Cardiac fibroblast (primary cell): ENCODE measurements around the gene KCNK5.

ENCODE experiments used
- DNase-seq, 2 donors: peaks; one replicate each; pipeline versions ENCODE4 v3.0.0 to v3.0.0-alpha.2; 2010; ENCODE audit warnings: low read depth in 2 of 2
- H3K4me3 ChIP-seq, 2 donors: replicated peaks in 1 of 2; 1 replicate in 1 of 2; 2 replicates in 1 of 2; pipeline ENCODE4 v1.5.1; 2011; ENCODE audit warnings: low read depth in 2 of 2, low read length in 2 of 2, mild to moderate bottlenecking in 2 of 2, moderate library complexity in 1 of 2
- TF ChIP-seq, protein P1 (sequence below): IDR thresholded peaks from one replicate; pipeline ENCODE4 v1.5.1; 2011; ENCODE audit warnings: low read depth, mild to moderate bottlenecking, low read length, inconsistent platforms

Gene KCNK5, protein sequence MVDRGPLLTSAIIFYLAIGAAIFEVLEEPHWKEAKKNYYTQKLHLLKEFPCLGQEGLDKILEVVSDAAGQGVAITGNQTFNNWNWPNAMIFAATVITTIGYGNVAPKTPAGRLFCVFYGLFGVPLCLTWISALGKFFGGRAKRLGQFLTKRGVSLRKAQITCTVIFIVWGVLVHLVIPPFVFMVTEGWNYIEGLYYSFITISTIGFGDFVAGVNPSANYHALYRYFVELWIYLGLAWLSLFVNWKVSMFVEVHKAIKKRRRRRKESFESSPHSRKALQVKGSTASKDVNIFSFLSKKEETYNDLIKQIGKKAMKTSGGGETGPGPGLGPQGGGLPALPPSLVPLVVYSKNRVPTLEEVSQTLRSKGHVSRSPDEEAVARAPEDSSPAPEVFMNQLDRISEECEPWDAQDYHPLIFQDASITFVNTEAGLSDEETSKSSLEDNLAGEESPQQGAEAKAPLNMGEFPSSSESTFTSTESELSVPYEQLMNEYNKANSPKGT

DNA sequence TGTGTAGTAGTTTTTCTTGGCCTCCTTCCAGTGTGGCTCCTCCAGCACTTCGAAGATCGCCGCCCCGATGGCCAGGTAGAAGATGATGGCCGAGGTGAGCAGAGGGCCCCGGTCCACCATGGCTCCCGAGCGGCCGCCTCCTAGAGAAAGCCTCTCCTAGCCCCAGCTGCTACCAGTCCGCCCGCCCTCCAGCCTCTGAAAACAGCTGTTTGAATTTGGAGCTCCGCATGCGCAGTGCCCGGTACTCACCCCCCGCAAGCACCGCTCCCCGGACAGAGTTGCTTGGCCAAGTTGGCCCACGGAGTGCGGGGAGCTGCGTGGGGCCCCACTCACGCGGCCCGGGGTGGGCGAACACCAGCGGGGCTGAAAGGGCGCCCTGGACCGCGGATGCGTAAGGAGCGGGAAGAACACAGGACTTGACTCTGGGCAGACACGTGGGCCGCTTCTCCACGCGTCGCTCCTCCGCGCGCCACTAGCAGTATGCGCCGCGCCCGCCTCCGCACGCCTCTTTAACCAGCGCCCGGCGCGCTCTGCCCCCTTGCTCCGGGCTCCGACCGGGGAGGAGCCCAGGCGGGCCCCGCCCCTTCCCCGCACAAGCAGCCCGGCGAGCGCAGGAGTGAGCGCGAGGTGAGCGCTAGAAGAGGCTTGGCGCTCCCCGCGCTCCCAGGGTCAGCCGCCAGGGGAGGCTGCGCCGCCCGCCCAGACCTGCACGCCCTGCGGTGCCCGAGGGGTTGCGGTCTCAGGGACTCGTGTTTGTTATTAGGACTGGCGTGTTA is at the start of gene KCNK5:
KCNK5 (minus strand) TSS at position 484 of the 776 bp plus-strand sequence; CDS start at position 120, 364 bp downstream.
- TF ChIP-seq, protein P1, sequence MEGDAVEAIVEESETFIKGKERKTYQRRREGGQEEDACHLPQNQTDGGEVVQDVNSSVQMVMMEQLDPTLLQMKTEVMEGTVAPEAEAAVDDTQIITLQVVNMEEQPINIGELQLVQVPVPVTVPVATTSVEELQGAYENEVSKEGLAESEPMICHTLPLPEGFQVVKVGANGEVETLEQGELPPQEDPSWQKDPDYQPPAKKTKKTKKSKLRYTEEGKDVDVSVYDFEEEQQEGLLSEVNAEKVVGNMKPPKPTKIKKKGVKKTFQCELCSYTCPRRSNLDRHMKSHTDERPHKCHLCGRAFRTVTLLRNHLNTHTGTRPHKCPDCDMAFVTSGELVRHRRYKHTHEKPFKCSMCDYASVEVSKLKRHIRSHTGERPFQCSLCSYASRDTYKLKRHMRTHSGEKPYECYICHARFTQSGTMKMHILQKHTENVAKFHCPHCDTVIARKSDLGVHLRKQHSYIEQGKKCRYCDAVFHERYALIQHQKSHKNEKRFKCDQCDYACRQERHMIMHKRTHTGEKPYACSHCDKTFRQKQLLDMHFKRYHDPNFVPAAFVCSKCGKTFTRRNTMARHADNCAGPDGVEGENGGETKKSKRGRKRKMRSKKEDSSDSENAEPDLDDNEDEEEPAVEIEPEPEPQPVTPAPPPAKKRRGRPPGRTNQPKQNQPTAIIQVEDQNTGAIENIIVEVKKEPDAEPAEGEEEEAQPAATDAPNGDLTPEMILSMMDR: no peak
- DNase-seq: peak; percentile 3 to 38
- H3K4me3 ChIP-seq: peak within 1 kb of the TSS; percentile 14 to 35

DNA sequence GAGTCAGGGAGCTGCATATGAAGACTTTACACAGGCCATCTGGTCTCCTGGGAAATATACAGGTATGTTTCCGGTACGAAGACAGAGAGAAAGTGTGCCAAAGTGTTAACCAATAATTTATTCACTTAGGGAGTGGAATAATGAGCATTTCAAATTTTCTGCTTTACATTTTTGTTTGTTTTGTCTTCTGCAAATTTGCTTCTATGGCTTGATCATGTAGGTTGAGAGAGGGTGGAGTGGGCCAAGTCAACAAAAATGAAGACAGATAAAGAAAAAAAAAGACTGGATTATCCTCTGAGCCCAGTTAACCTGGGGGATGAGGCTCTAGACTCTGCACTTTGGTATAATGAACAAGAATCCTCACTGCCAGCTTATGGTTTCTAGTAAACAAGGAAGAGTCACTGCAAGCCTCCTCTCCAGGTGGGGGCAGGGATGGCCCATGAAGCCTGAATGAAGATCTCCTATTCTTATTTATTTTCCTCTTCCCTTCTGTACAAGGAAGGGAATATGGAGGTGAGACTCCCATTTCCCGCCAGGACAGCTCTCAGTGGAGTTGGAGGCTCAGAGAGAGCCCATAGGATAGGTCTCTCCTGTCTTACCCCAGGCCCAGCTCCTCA is 47.2 kb upstream of the KCNK5 start:
- H3K4me3 ChIP-seq: no peak overlapping the region
- TF ChIP-seq, protein P1: no peak
- DNase-seq: no peak

DNA sequence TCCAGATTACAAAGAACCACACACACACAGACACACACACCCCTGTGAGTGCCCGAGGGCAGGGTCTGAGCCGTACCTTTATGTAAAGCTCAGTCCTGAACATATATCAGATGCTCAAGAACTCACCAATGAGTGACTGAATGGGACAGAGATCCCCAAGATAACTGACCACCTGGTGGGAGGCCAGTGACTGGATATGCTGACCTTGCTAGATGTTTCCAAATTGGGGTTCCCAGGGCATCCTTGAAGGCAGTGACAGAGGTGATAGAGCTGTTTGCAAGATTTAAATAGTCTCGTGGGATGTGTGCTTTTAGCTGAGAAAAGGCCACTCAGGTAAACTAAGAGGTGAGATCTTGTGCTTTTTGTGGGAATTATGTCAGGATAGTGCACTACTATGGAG is 45.6 kb upstream of the KCNK5 start:
- TF ChIP-seq, protein P1: no peak
- no peak for DNase-seq
- H3K4me3 ChIP-seq: no peak overlapping the region

DNA sequence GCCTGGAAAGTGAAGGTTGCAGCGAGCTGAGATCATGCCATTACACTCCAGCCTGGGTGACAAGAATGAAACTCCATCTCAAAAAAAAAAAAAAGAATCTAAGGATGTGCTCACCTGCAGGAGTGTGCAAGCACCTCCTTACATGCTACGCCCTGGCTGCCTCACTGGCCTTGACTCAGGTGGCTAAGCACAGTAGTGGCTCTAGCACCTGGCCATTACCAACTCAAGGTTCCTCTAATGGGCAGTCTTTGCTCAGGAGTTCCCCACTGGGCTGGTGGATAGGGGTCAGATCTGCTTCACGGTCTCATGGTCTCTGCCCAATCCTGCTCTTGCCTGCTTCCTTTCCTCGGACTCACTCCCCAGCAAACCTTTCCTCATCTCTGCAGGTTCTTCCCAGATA is 45.2 kb upstream of the KCNK5 start:
- no peak overlapping the region for H3K4me3 ChIP-seq
- TF ChIP-seq, protein P1: no peak
- DNase-seq: no peak

DNA sequence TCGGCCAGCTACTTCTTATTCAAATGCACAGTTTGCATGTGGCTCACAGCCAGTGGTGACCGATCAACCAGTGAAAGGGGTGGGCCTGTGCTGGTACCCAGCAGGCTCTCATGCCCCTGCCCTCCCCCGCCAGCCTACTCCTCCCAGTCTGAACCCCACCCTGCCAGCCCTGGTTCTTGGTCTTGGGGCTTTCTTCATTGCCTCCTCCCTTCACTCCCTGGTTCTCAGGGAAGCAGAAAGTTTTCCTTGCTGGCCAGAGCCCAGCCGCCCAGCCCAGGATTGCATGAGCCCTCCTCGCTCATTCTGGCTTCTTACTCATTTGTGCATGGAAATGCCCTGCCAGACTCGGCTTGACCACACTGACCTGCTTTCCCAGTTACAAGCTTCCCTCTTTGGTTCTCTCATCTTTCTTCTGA is 44.1 kb upstream of the KCNK5 start:
- no peak overlapping the region for H3K4me3 ChIP-seq
- TF ChIP-seq, protein P1: no peak
- DNase-seq: no peak

DNA sequence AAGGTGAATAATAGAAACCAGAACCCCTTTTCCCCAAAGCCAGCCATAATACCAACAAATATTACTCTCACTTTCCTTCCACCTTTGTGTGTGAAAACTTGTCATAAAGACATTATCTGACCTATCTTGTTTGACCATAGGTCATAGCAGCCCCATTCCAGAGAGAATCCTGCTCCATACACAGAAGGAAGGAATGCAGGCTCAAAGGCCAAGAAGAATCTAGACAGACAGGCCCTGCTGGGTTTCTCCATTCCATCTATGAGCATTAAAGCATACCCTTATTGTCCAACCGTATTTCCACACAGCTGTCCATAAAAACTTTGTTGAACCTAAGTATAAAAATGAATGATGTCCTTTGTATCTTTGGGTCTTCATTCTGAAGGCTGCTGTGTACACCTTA is 40.7 kb upstream of the KCNK5 start:
- TF ChIP-seq, protein P1: no peak
- H3K4me3 ChIP-seq: no peak overlapping the region
- no peak for DNase-seq
